Right renal pelvis (tissue), 4 donors: Measurements from ENCODE around the gene RHOJ. TPM values are rescaled to one million over a fixed set of nuclear protein-coding genes. Genes with fewer than 3 reads are reported as not detected.
"Not testable (repeated sequence)": the region's sequence is repeated elsewhere in the genome, so short reads cannot be mapped to it uniquely, and the experiment has no call there.

Source experiments
- DNase-seq, 4 donors: peaks; one replicate each; pipeline ENCODE4 v3.0.0-alpha.2; 2013; ENCODE audit warnings: low read depth in 4 of 4, low spot score in 3 of 4, missing footprints in 1 of 4
- polyA plus RNA-seq, 4 donors: library from polyadenylated mRNA; unstranded; fragments of 120-200 nt; gene quantifications; one replicate each; pipeline ENCODE4 v1.2.1, GENCODE V29; 2013; ENCODE audit not compliant: insufficient read length in 4 of 4

Gene RHOJ
- polyA plus RNA-seq, 4 donors, result 18.3 to 22.6 (median 21.2) TPM

DNA sequence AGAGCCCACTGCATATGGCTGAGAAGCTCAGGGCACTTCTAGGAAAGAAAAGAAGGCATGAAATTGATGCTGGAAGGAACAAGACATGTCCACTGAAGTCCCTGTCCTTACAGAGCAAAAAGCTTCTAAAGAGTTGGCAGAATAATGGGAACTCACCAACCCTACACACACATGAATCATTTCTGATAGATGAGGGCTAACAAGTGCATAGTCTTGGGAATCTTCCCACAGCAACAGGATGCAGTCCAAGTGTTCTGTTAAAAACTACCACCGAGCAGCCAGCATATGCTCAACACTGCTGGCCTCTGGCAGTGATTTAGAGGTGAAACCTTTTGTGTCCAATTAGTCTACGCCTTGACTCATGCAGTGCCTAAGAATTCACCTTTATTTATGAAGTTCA, 44.8 kb downstream of the RHOJ start:
- no peak for DNase-seq

DNA sequence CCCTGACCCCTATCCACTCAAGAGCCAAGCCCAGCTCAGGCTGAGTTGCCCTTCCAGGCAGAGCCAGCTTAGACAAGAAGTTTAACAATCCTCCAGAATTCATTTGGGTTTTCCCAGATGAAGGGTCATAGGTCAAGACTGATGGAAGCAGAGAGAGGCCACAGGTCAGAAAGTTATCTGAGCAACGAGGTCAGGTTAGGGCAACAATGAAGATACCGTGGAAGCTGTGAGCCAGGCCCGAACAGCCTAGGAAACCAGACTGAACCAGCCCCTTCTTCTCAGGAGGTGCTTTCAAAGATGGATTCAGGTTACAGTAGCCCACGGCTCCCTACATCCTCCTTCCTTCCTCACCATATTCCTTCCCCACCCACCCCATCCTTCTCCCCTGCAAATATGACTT, 53.1 kb downstream of the RHOJ start:
- no peak for DNase-seq

DNA sequence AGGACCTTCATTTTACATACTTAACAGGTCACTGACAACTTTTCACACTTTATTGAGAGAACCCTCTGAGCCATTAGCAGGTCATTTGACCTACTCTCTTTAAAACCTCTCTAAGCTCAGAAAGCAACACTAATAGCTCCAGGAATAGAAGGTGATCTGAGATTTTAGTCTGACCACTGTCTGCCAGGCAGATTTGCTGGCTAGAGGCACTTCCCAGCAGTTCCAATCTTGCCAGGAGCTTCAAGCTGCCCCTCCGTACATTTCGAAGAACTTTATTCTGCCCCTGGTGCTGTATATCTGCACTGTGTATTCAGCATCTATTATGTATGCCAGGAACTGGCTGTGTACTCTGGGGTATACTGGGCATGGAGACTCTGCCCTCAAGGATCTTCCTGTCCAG, 58.2 kb downstream of the RHOJ start:
- DNase-seq, result no peak

DNA sequence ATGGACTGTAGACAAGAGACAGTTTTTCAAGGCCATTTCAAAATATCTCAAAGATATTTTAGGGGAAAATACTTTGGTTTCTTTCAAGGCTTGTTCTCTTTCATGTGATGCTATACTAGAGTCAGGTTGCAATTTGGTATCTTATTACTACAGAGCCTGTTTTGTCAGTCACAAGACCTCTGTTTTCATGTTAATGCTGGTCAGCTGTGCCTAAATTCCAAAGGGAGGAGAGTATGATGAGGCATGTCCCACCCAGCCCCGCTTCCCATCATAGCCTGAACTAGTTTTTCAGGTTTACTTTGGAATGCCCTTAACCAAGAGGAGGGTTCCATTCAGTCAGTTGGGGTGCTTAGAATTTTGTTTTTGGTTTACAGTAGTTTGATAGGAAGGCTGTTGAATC, 61.9 kb downstream of the RHOJ start:
- DNase-seq, result no peak

DNA sequence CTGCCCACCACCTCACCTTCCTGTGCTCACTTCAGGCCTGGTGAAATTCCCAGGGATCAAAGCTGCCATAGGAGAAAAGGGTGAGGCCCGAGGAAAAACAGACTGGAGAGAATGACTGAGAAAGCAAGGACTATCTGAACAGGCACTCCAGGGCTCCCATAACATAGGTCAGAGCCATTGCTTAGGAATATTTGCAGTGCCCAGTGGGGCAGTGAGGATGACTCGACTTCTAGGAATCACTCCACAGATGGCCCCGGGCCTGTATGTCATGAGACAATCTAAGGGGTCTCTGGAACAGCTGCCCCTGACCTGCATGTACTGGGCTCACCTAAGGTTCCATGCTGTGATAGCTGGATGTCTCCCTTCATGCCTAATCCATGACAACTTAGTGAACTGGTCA, 62.9 kb downstream of the RHOJ start:
- no peak for DNase-seq

DNA sequence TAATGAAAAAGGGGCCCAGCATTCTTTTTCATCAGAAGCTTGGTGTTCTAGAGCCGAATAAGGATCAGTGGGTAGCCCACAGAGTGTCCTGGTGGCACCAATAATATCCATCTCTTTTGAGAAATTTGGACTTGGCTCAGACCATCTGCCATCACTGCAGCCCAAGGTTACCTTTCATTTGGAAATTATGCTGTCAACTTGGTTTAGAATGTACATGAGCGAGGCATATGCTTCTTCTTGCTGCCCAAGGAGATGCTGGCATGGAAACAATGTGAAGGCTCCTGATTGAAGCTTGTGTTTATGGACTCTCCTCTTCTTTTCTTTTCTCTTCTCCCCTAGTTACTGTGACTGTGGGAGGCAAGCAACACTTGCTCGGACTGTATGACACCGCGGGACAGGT, 64.5 kb downstream of the RHOJ start:
- DNase-seq, result no peak

DNA sequence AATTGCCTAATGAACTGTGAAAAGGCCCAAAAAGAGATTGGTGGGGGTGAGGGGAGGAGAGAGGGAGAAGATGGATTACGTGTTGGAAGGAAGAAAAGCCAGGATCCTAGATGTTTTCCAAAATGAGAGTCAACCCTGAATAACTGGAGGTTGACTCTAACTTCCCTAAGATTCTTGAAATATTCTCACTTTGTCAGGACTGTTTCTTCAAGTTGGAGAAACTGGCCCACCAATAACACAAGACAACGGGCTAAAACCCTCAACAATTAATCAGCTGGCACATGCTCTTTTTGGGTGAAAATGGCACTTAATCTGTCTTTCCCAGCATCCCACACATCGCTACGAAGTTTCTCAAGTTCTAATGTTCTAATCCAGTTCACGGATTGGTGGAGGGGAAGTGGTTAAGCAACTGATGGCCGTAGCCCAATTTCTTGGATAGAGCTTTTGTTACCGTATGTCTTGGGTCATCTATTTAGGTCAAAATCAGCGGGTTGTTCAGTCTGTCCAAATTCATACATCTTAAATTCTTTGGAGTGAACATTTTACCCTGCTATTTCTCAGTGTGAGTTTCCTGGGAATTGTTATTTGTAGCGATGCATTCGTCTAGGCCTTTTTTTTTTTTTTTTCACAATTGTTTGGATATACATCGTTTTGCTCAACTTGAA, 65.5 kb downstream of the RHOJ start:
- DNase-seq, result no peak

DNA sequence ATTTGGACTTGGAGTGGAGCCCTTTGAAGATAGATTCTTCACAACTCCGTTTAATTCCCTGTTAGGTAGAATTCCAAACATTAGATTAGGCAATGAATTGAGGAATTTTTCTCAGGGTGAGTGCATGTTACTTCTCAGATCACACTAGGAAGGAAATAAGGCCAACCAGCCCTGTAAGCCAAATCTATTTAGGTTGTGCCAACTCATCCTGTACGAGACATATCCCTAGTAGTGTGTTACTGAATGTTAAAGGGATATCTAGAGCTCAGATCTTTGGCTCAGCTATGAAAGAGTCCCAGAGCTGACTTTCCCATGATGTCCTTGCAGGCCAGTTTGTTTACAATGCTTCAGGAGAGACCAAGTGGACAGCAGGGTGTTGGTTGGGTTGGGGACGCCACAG, 68.9 kb downstream of the RHOJ start:
- DNase-seq, result no peak

DNA sequence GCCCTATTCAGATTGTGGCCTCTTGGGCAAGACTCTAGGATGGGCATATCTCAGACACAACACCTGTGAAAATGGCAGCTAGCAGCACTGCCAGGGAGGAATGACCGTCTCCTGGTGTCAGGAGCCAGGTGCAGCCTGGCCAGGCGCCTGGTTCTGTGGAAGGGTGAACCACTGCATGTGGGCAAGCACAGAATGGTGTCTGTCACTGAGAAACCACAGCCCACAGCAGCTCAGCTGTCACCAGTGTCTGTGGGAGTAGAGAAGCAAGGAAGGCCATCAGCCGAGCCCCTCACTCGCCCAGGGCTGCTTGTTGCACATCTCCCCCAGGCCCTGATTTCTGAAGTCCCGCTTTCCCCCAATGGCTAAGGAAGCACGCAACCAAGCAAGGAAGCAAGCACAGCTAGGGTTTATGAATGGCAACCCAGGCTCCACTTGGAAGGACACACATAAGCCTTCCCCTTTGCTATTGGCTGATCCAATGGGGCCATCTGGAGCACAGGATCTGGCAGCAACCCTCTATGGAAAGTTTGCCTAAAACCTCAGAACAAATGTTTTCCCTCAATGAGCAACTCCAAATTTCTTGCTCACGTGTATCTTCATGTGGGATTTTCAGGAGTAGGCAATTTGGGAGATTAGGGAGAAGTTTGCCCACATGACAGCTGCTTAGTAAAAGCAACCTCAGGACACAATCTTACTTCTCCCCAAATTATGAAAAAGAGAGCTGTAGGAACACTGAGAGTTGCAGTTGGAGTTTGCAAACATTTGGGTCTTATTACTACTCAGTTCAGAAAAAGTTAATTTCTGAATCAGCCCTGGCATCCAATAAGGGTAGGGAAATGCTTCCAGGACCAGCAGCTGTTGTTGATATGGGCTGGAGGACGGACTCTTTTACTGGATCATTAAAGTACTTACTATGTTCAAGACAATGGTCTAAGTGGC, 69.7 kb downstream of the RHOJ start:
- DNase-seq, result no peak

DNA sequence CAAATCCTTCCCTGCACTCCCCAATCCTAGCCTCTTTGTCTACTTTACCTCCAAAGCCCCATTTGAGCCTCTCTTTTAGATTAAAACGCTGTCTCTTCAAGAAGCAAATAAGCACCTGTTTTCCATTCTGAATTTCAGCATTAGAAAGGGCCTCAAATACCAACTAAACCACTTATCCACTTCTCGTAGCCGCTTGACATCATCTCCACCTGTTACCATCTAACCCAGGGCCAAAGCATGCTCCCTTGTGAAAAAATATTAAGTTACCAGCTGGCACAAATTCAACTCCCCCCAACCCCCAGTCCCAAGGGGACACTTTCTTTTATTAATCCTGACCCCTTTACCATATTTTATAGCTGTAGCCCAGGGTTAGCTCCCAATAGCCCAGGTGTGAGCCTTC, 71.4 kb downstream of the RHOJ start:
- DNase-seq, result no peak

DNA sequence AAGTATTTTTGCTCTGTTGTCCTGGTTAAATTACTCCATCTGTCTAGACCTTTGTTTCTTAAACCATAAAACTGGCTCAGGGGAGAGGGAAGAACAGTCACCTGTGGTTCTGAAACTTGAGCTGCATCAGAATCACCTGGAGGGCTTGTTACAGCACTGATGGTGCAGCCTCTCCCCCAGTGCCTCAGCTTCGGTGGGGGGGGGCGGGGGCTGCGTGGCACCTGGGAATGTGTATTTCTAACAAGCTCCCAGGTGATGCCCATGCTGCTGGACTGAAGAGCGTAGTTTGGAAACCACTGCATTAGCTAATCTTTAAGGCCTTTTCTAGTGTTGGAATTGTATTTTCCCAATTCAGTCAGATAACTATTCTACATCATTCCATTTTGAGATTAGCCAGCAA, 71.8 kb downstream of the RHOJ start:
- DNase-seq, result no peak

DNA sequence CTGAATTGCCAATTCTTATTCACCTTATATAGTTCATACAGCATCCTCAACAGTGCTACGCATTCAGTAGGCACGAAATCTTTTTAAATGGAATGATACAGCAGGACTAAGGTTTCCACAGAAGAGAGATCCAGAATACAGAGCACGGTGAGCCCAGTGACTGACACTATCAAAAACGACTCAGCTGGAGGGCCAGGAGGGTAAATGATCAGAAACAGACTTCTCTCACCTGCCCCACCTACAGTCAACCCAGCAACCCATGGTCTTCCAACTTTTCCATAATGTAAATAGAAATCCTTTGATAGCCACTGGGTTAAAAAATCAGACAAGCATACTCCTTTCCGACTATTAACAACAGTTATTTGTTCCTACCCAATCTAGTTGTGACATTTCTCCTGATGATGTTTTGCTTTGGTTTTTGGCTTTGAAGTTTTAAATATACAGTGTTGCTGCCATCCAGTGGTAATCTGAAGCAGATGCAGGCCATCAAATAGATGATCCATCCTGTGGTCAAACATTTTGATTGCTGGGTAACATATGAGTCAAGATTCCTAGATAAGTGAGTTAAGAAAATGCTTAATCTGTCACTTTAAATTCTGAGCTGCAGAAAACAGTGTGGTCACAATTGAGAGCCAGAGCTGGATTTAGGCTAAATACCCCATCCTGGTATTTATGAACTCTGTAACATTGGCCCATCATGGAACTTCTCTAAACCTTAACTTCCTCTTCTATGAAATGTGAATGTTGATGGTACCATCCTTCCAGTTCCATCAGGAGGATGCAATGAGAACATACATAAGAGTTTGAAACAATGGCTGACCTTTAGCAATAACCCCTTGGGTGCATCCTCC, 72.5 kb downstream of the RHOJ start:
- DNase-seq, result peak; percentile 18 to 22 (median 18)

DNA sequence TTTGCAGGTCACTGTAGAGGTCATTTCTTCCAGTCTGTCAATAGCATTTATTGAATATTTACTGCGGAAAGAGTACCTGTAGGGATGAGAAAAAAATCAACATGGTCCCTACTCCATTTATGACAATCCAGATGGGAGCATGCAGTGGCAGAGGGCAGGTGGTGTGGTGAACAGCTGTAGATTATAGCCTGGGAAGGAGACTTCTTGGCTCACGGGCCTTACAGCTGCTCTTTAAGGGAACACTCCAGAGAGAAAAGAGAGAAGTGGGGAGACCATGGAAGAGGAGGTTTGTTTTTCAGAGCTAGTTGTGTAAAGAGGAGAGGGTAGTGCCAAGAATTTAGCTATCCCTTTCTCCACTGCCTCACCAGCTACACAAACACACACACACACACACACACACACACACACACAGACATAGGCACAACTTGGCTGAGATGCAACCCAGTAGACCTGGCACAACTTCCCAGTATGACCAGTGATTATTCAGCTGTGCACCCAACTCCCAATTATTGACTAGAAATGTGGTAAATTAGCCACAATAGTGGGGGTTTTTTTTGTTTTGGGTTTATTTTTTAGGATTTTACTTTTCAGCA, 73.4 kb downstream of the RHOJ start:
- no peak for DNase-seq

DNA sequence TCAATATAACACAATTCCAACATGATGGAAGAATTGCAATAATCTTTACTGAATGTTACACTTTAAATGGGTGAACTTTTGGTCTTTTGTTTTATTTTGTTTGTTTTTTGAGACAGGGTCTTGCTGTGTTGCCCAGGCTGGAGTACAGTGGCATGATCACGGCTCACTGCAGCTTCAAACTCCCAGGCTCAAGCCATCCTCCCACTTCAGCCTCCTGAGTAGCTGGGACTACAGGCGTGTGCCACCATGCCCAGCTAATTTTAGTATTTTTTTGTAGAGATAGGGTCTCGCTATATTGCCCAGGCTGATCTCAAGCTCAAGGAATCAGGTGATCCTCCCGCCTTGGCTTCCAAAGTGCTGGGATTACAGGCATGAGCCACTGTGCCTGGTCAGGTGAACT, 75.7 kb downstream of the RHOJ start:
- DNase-seq, result not testable (repeated sequence)

DNA sequence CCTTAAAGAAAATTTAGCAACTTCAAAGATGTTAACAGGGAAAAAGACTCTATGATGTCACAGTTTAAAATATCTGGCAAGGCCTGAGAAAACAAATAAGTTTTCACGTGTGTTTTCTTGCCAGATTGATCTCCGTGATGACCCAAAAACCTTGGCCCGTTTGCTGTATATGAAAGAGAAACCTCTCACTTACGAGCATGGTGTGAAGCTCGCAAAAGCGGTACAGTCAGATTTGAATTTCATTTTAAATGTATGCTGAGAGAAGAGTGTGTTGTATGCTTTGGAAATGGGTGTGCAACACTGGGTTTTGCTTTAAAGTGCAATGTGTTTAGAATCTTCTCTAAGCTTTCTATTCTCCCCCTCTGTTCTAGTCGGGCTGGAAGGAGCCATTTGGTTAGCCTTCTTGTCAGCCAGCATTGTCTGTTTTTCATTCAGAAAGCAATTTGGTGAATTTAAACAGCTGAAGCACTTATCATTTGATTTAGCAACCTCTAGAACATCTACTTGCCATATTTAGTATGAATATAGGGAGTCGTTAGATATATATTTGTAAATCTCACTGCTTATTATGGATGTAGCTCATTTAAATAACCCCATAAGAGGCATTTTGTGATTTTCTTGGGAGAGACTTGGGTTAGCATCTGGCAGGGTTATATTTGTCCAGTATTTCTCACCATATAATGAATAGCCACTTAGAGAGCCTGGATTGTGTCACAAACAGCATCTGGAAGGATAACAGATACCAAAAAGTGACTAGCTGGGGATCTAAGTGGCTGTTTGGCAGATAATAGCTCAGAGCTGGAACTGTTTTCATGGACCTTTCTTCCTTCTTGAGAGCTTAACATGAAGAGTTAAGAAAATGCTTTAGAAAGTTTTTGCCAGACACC, 79.0 kb downstream of the RHOJ start:
- no peak for DNase-seq

DNA sequence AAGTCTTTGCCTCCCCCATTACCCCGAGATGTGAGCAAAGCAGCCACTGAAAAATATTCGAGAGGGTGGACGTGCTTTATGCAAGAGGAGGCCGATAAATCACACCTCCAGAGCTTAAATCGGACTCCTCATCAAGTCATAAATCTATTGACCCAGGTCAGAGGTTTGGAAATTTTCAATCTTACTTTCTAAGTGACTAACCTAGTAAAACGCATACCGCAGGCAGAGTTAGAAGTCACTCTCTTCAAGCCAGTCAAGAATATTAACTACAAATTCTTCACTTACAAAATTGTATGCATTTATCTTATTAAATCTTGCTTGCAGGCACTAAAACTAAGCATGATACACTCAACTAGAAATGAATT, 79.6 kb downstream of the RHOJ start:
- no peak for DNase-seq

DNA sequence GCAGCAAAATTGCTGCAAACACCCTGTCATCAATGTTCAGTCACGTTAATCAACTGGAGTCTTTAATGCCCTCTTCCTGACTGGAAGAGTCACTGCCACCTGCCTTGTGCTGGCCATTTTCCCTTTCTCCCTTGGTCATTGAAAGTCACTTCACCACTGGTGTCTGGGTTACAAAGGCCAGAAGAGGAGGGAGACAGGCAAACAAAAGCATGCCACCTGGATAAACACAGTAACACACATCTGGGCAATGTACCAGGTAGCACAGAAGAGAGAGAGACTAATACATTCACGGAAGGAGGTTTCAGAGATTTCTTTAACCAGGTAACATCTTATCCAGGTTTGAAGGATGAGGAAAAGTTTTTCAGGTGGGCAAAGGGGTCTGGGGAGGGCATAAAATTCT, 81.8 kb downstream of the RHOJ start:
- no peak for DNase-seq

DNA sequence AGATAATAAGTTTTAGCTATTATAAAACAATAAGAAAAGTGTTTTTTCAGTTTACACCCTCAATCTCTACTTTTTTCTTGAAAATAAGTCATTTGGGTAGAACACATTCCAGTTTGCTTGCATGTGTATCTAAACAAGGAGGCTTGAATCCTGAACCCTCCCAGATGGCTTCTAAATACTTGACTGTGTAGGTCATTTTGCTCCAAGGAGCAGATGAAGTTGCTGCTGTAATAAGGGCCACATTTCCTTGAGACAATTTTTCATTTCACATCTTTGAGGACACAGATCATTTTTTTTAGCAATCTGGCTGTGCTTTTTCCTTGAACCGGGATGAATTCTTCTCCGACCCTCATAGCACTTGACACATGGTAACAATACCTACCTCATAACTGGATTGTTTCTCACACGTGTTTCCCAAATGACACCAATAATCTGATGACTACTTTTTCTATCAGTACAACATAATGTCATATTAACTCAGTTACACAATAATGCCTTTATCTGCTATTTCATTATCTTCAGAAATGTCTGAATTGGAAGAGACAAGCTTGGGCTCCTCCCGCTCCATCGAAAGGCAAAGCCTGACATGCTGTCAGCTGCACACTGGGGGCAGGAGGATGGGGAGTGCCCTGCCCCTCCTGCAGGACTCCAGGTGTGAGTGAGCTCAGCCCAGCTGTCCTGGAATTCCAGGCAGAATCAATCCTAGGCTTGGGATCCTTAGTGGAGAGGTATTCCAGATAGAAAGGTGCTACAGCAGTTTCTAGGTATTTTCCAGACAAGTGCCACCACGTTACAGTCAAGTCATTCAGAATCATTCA, 83.6 kb downstream of the RHOJ start:
- DNase-seq, result no peak

DNA sequence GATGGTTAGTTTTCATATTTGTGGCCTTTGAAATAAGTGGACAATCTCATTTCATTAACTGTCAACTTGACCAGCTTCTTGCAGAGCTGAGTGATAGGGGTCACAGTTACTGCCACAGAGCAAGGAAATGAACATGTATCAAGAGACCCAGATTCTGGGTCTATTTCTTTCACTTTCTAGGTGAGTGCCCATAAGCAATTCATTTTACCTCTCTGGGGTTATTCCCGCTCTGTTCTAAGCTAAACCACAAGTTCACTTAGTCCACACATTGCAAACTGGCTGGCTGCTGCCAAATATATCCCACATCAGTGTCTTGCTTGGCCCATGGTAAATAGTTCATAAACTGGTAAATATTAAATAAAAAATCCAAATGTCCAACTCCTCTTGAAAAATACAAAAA, 84.6 kb downstream of the RHOJ start:
- no peak for DNase-seq
